WTC11 (cell line): ENCODE data around the gene MICAL2. TPM values are rescaled to one million over a fixed set of nuclear protein-coding genes. Genes with fewer than 3 reads are reported as not detected.

Experiments used
- ATAC-seq: fragments of 200-7000 bp; cut with Tn5 transposase; 2 replicates; pipeline ENCODE4 v1.10.0; 2021; ENCODE audit warnings: mild to moderate bottlenecking, moderate library complexity
- CTCF ChIA-PET: fragments of 300-600 bp; sonication (Branson Sonifier 250); formaldehyde crosslinking; loops from one replicate; lab custom pipeline; 2021; ENCODE audit warnings: antibody characterized with exemption; lab: Charles Lee
- POLR2A ChIA-PET: fragments of 350-600 bp; sonication (Branson Sonifier 250); formaldehyde crosslinking; loops from one replicate; lab custom pipeline; 2021; ENCODE audit warnings: antibody characterized with exemption; lab: Charles Lee
- DNase-seq: peaks from one replicate; pipeline ENCODE4 v3.0.0; 2021; ENCODE audit warnings: low spot score
- H3K27ac Mint-ChIP-seq: 2 replicates; pipeline ENCODE4 v1.8.0; 2021; ENCODE audit warnings: mixed read lengths
- H3K27me3 Mint-ChIP-seq: 2 replicates; pipeline ENCODE4 v1.8.0; 2021; ENCODE audit warnings: low read depth, mild to moderate bottlenecking, moderate library complexity, mixed read lengths
- H3K36me3 Mint-ChIP-seq: 2 replicates; pipeline ENCODE4 v1.8.0; 2021; ENCODE audit warnings: mixed read lengths
- H3K4me1 Mint-ChIP-seq: 2 replicates; pipeline ENCODE4 v1.8.0; 2022; ENCODE audit warnings: mixed read lengths
- H3K4me3 Mint-ChIP-seq: 2 replicates; pipeline ENCODE4 v1.8.0; 2021; ENCODE audit warnings: mild to moderate bottlenecking, moderate library complexity, mixed read lengths
- H3K9me3 Mint-ChIP-seq: 2 replicates; pipeline ENCODE4 v1.8.0; 2021; ENCODE audit warnings: mixed read lengths
- AFF4 ChIP-seq: sonication (generic); formaldehyde crosslinking; IDR thresholded peaks from 2 replicates; pipeline ENCODE4 v1.8.1; 2023; ENCODE audit warnings: mild to moderate bottlenecking, missing genetic modification reagents, borderline replicate concordance
- ATF1 ChIP-seq: sonication (generic); formaldehyde crosslinking; IDR thresholded peaks from 2 replicates; pipeline ENCODE4 v1.8.1; 2023; ENCODE audit warnings: mild to moderate bottlenecking, moderate library complexity, missing genetic modification reagents
- ATF6 ChIP-seq: sonication (generic); formaldehyde crosslinking; IDR thresholded peaks from 2 replicates; pipeline ENCODE4 v1.8.1; 2023; ENCODE audit warnings: mild to moderate bottlenecking, missing genetic modification reagents
- CDX4 ChIP-seq: fragments of 250-450 bp; sonication (Bioruptor Pico); IDR thresholded peaks from 2 replicates; pipeline ENCODE4 v1.9.0; 2021; ENCODE audit warnings: moderate library complexity, mild to moderate bottlenecking, inconsistent platforms, borderline replicate concordance
- CREB1 ChIP-seq: sonication (generic); formaldehyde crosslinking; IDR thresholded peaks from 2 replicates; pipeline ENCODE4 v1.8.0; 2023; ENCODE audit warnings: mild to moderate bottlenecking, missing genetic modification reagents
- IRF1 ChIP-seq: sonication (generic); formaldehyde crosslinking; IDR thresholded peaks from 2 replicates; pipeline ENCODE4 v1.8.0; 2023; ENCODE audit warnings: missing genetic modification reagents
- JAZF1 ChIP-seq: fragments of 250-450 bp; sonication (Bioruptor Pico); IDR thresholded peaks from 2 replicates; pipeline ENCODE4 v1.9.0; 2021; ENCODE audit warnings: moderate library complexity, mild to moderate bottlenecking, inconsistent platforms
- KAT7 ChIP-seq: sonication (generic); formaldehyde crosslinking; IDR thresholded peaks from 2 replicates; pipeline ENCODE4 v1.8.1; 2023; ENCODE audit warnings: missing genetic modification reagents, mild to moderate bottlenecking, borderline replicate concordance
- MXD4 ChIP-seq: fragments of 250-450 bp; sonication (Bioruptor Pico); IDR thresholded peaks from 2 replicates; pipeline ENCODE4 v1.8.0; 2021; ENCODE audit warnings: mild to moderate bottlenecking, moderate library complexity, borderline replicate concordance
- NR2C2 ChIP-seq: sonication (generic); formaldehyde crosslinking; IDR thresholded peaks from 2 replicates; pipeline ENCODE4 v1.8.0; 2022; ENCODE audit warnings: mild to moderate bottlenecking, missing genetic modification reagents
- PREB ChIP-seq: sonication (generic); formaldehyde crosslinking; IDR thresholded peaks from 2 replicates; pipeline ENCODE4 v1.8.1; 2022; ENCODE audit warnings: mild to moderate bottlenecking, missing genetic modification reagents, moderate library complexity, borderline replicate concordance
- STAT6 ChIP-seq: sonication (generic); formaldehyde crosslinking; conservative IDR thresholded peaks from 2 replicates; pipeline ENCODE4 v1.8.1; 2023; ENCODE audit warnings: mild to moderate bottlenecking, low read depth, missing genetic modification reagents, moderate library complexity
- ZNF232 ChIP-seq: sonication (generic); formaldehyde crosslinking; IDR thresholded peaks from 2 replicates; pipeline ENCODE4 v1.8.0; 2022; ENCODE audit warnings: mild to moderate bottlenecking, missing genetic modification reagents
- ZNF281 ChIP-seq: sonication (generic); formaldehyde crosslinking; IDR thresholded peaks from 2 replicates; pipeline ENCODE4 v1.8.0; 2023; ENCODE audit warnings: mild to moderate bottlenecking, missing genetic modification reagents
- ZNF396 ChIP-seq: fragments of 250-450 bp; sonication (Bioruptor Pico); IDR thresholded peaks from 2 replicates; pipeline ENCODE4 v1.8.0; 2021; ENCODE audit warnings: mild to moderate bottlenecking, moderate library complexity, borderline replicate concordance
- ZNF512 ChIP-seq: sonication (generic); formaldehyde crosslinking; IDR thresholded peaks from 2 replicates; pipeline ENCODE4 v1.8.1; 2022; ENCODE audit warnings: missing genetic modification reagents, borderline replicate concordance
- total RNA-seq: library from RNA; stranded (reverse); gene quantifications from 3 replicates; pipeline ENCODE4 v1.2.3, GENCODE V29; 2021

Gene MICAL2
- total RNA-seq, 1 experiment from 2014 or later = 3.1 TPM

- CTCF ChIA-PET = no interaction called here
- TF ChIP-seq STAT6 (CRISPR knock-in tag) (no peak), KAT7 (no peak), ATF1 (no peak), ZNF512 (CRISPR knock-in tag) (no peak), CDX4 (CRISPR knock-in tag) (no peak), CREB1 (CRISPR knock-in tag) (no peak), MXD4 (CRISPR knock-in tag) (no peak), PREB (CRISPR knock-in tag) (no peak), ZNF396 (no peak), IRF1 (CRISPR knock-in tag) (no peak), NR2C2 (CRISPR knock-in tag) (no peak), ATF6 (CRISPR knock-in tag) (no peak), JAZF1 (CRISPR knock-in tag) (no peak), ZNF232 (CRISPR knock-in tag) (no peak), ZNF281 (no peak), AFF4 (CRISPR knock-in tag) (no peak)
- TF ChIP-seq, all 79 proteins: peak for 0
- H3K9me3 Mint-ChIP-seq = no peaks in the 10 kb centered on the region
- H3K27ac Mint-ChIP-seq = no peak overlapping the region
- ATAC-seq (no peak), DNase-seq (no peak)
- POLR2A ChIA-PET = no interaction called here
- no peaks in the 10 kb centered on the region for H3K27me3 Mint-ChIP-seq
- no peaks in the 10 kb centered on the region for H3K36me3 Mint-ChIP-seq
- no peaks in the 10 kb centered on the region for H3K4me1 Mint-ChIP-seq
- no peak overlapping the region for H3K4me3 Mint-ChIP-seq
Measured at GRCh38 chr11:12182302-12182675, 71.9 kb downstream of the MICAL2 start.
